HepG2 (cell line): ENCODE data around the gene HMBS. TPM values are rescaled to one million over a fixed set of nuclear protein-coding genes. Genes with fewer than 3 reads are reported as not detected.
A peak's percentile ranks its signal among the peaks of the same experiment; 100 is the strongest.

Source experiments
- AHDC1 ChIP-seq: sonication (generic); formaldehyde crosslinking; IDR thresholded peaks from 2 replicates; pipeline ENCODE4 v1.5.1; 2020; ENCODE audit warnings: mild to moderate bottlenecking, missing genetic modification reagents, borderline replicate concordance
- CREB3 ChIP-seq: sonication (generic); formaldehyde crosslinking; IDR thresholded peaks from 2 replicates; pipeline ENCODE4 v1.5.0; 2020; ENCODE audit warnings: missing genetic modification reagents
- DNMT1 ChIP-seq: sonication (generic); formaldehyde crosslinking; IDR thresholded peaks from 2 replicates; pipeline ENCODE4 v1.5.1; 2020; ENCODE audit warnings: mild to moderate bottlenecking, missing genetic modification reagents
- HES4 ChIP-seq: sonication (generic); formaldehyde crosslinking; IDR thresholded peaks from 2 replicates; pipeline ENCODE4 v1.9.0; 2021; ENCODE audit warnings: mild to moderate bottlenecking, missing genetic modification reagents, borderline replicate concordance
- HMGXB4 ChIP-seq, 2 experiments: sonication (generic) in 1 of 2; formaldehyde crosslinking in 1 of 2; IDR thresholded peaks; 2 replicates each; pipeline versions ENCODE4 v1.4.0 to v1.6.1; 2018 to 2020; ENCODE audit warnings: missing genetic modification reagents in 2 of 2, borderline replicate concordance in 1 of 2, low read depth in 1 of 2, mild to moderate bottlenecking in 1 of 2, missing biosample characterization in 1 of 2
- MNT ChIP-seq: fragments of 450-650 bp; IDR thresholded peaks from 2 replicates; pipeline ENCODE4 v1.6.1; 2016
- MTERF4 ChIP-seq: sonication (generic); formaldehyde crosslinking; IDR thresholded peaks from 2 replicates; pipeline ENCODE4 v1.8.0; 2023; ENCODE audit warnings: mild to moderate bottlenecking, missing genetic modification reagents
- POLR2G ChIP-seq: fragments of 200-400 bp; formaldehyde crosslinking; IDR thresholded peaks from 2 replicates; pipeline ENCODE4 v1.6.1; 2018; ENCODE audit warnings: mild to moderate bottlenecking, low read depth, low read length, moderate library complexity
- SOX6 ChIP-seq, 2 experiments: fragments of 450-650 bp in 1 of 2; sonication (generic) in 1 of 2; formaldehyde crosslinking in 1 of 2; IDR thresholded peaks; 2 replicates each; pipeline versions ENCODE4 v1.4.0 to v1.6.1; 2017 to 2020; ENCODE audit warnings: antibody characterized with exemption in 1 of 2, mild to moderate bottlenecking in 1 of 2, missing genetic modification reagents in 1 of 2
- TEAD3 ChIP-seq: optimal IDR thresholded peaks from 2 replicates; pipeline ENCODE3; 2016; ENCODE audit warnings: borderline replicate concordance
- THAP11 ChIP-seq: IDR thresholded peaks from 2 replicates; pipeline ENCODE4 v1.6.1; 2016; ENCODE audit warnings: missing biosample characterization, missing genetic modification reagents
- WIZ ChIP-seq: sonication (generic); formaldehyde crosslinking; IDR thresholded peaks from 2 replicates; pipeline ENCODE4 v1.5.1; 2020; ENCODE audit warnings: mild to moderate bottlenecking, missing genetic modification reagents
- ZNF580 ChIP-seq: IDR thresholded peaks from 2 replicates; pipeline ENCODE4 v1.6.1; 2016; ENCODE audit warnings: low read depth, borderline replicate concordance
- polyA plus RNA-seq, 8 experiments: library from polyadenylated mRNA; depleted of rRNA in 3 of 8; stranded (reverse) in 7 of 8; unstranded in 1 of 8; fragments of >200 nt; fragmentation: Illumina TruSeq in 4 of 8; extraction: Trizol in 4 of 8; gene quantifications; 2 replicates each; pipeline versions ENCODE4 v1.2.1 to v1.2.3, GENCODE V29; 2011 to 2016; ENCODE audit warnings: low read depth in 4 of 8, missing spikeins in 1 of 8, mixed read lengths in 1 of 8; ENCODE audit not compliant: insufficient read depth in 1 of 8
- total RNA-seq, 5 experiments: library from RNA; depleted of rRNA; stranded (reverse); fragments of >200 nt; fragmentation: Illumina TruSeq; extraction: Trizol; gene quantifications; 2 replicates each; pipeline ENCODE4 v1.2.3, GENCODE V29; 2016; ENCODE audit warnings: low read depth in 1 of 5

The HMBS gene
- total and polyA plus RNA-seq, 2 of the 13 experiments (the other 11 are each of a cell fraction or from before 2014, with no cell fraction given): 9.4 to 46.9 TPM

GRCh38 chr11:119106564-119107537, 22.2 kb downstream of the HMBS start, which contains the start of gene C2CD2L (continued):
- TF ChIP-seq MTERF4 (CRISPR knock-in tag): peak; percentile 50; the same call in 1 of the 2 replicates
- peak; percentile 43; the same call in 1 of the 2 replicates for TF ChIP-seq CREB3 (CRISPR knock-in tag)
- TF ChIP-seq HES4 (CRISPR knock-in tag): peak; percentile 43; the same call in 1 of the 2 replicates
- peak; percentile 44; the same call in 1 of the 2 replicates for TF ChIP-seq THAP11 (CRISPR knock-in tag)
- no peak for TF ChIP-seq TEAD3 (CRISPR knock-in tag)
- peak; percentile 16; the same call in 1 of the 2 replicates for TF ChIP-seq ZNF580 (CRISPR knock-in tag)
- no peak for TF ChIP-seq WIZ (CRISPR knock-in tag)
- peak; percentile 41; the same call in 1 of the 2 replicates for TF ChIP-seq AHDC1 (CRISPR knock-in tag)
- peak; percentile 69; the same call in 1 of the 2 replicates for TF ChIP-seq DNMT1 (CRISPR knock-in tag)
- no peak for TF ChIP-seq SOX6 (IDR thresholded peaks at IDR 0.05)
- TF ChIP-seq SOX6 (CRISPR knock-in tag; IDR thresholded peaks at IDR 0.05): peak; percentile 22; the same call in 1 of the 2 replicates
- TF ChIP-seq MNT: peak; percentile 48; the same call in 1 of the 2 replicates
- peak in 1 of 2 experiments; percentile 40; a peak in 1 of 4 replicates for TF ChIP-seq HMGXB4 (CRISPR knock-in tag; IDR thresholded peaks at IDR 0.05; ENCODE audit: borderline replicate concordance in 1 of 2, low read depth in 1 of 2)
- peak; percentile 51; the same call in 1 of the 2 replicates for TF ChIP-seq POLR2G
